GM21576 (cell line): ENCODE measurements around the gene GALNT2.
A peak's percentile ranks its signal among the peaks of the same experiment; 100 is the strongest.

ENCODE experiments used
- ATAC-seq: cut with Tn5 transposase; IDR thresholded peaks from one replicate; pipeline ENCODE4 v1.9.1; 2021; ENCODE audit warnings: mild to moderate bottlenecking, moderate library complexity; ENCODE audit not compliant: unreplicated experiment

Gene GALNT2

GRCh38 chr1:230204842-230205241, 137.8 kb downstream of the GALNT2 start:
- ATAC-seq = no peak

GRCh38 chr1:230205719-230206198, 138.7 kb downstream of the GALNT2 start:
- no peak for ATAC-seq

GRCh38 chr1:230206207-230206606, 139.2 kb downstream of the GALNT2 start:
- no peak for ATAC-seq

- ATAC-seq = no peak
Observed at GRCh38 chr1:230206976-230207375, 139.9 kb downstream of the GALNT2 start.

GRCh38 chr1:230207598-230207997, 140.6 kb downstream of the GALNT2 start:
- no peak for ATAC-seq

GRCh38 chr1:230208619-230209261, 141.7 kb downstream of the GALNT2 start:
- ATAC-seq = peak; percentile 37

- no peak for ATAC-seq
Observed at GRCh38 chr1:230210326-230210980, 143.4 kb downstream of the GALNT2 start.

GRCh38 chr1:230210981-230211336, 143.9 kb downstream of the GALNT2 start:
- ATAC-seq = no peak

- ATAC-seq = no peak
Observed at GRCh38 chr1:230211436-230212145, 144.6 kb downstream of the GALNT2 start.

- ATAC-seq = peak; percentile 45
Observed at GRCh38 chr1:230212405-230212936, 145.4 kb downstream of the GALNT2 start.

- no peak for ATAC-seq
Observed at GRCh38 chr1:230215031-230215430, 148.0 kb downstream of the GALNT2 start.

- ATAC-seq = no peak
Observed at GRCh38 chr1:230215529-230215928, 148.5 kb downstream of the GALNT2 start.

- ATAC-seq = no peak
Observed at GRCh38 chr1:230216896-230217295, 149.9 kb downstream of the GALNT2 start.

- ATAC-seq = no peak
Observed at GRCh38 chr1:230218667-230219066, 151.6 kb downstream of the GALNT2 start.

- no peak for ATAC-seq
Observed at GRCh38 chr1:230219174-230220067, 152.4 kb downstream of the GALNT2 start.

- ATAC-seq = no peak
Observed at GRCh38 chr1:230220478-230220877, 153.4 kb downstream of the GALNT2 start.

GRCh38 chr1:230220907-230221306, 153.9 kb downstream of the GALNT2 start:
- no peak for ATAC-seq

GRCh38 chr1:230222678-230223077, 155.6 kb downstream of the GALNT2 start:
- no peak for ATAC-seq

- no peak for ATAC-seq
Observed at GRCh38 chr1:230224101-230224960, 157.3 kb downstream of the GALNT2 start.
